Measurements from ENCODE around the gene MMP24OS. TPM values are rescaled to one million over a fixed set of nuclear protein-coding genes. Genes with fewer than 3 reads are reported as not detected.

MMP24OS gene
- total RNA-seq, 1 donor from 2014 or later: 17.5 TPM

GRCh38 chr20:35320396-35321126 lies 42.6 kb upstream of the MMP24OS start:
- Histone ChIP-seq H3K27me3 (ENCODE audit: control insufficient read depth, insufficient read depth, low read length) (no peaks in the 10 kb centered on the region), H3K4me3 (ENCODE audit: low read depth, low read length) (no peak overlapping the region), H3K36me3 (ENCODE audit: control insufficient read depth, insufficient read depth, low read length) (no peaks in the 10 kb centered on the region)
- no peak for TF ChIP-seq CTCF (IDR thresholded peaks at IDR 0.05; ENCODE audit: insufficient read depth, low read length, poor library complexity, severe bottlenecking)
- peak; percentile 95 for DNase-seq (ENCODE audit: low read depth)

DNA sequence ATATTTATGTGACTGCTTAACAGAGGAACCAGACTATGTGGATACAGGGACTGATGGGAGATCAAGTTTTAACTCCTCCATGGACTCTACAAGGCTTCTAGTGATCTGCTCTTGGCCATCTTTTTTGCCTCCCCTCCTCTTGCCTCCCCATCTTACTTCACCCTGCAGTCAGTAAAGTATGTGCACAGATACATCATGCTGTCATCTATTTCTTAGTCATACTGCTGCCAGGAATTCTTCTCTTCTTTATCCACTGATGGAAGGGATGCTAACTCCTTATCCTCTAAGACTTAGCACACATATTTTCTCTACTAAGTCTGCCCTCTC lies 41.9 kb upstream of the MMP24OS start:
- DNase-seq (ENCODE audit: low read depth): no peak
- Histone ChIP-seq H3K27me3 (ENCODE audit: control insufficient read depth, insufficient read depth, low read length) (no peaks in the 10 kb centered on the region), H3K4me3 (ENCODE audit: low read depth, low read length) (no peak overlapping the region), H3K36me3 (ENCODE audit: control insufficient read depth, insufficient read depth, low read length) (no peaks in the 10 kb centered on the region)
- TF ChIP-seq CTCF (IDR thresholded peaks at IDR 0.05; ENCODE audit: insufficient read depth, low read length, poor library complexity, severe bottlenecking): no peak

- Histone ChIP-seq H3K27me3 (ENCODE audit: control insufficient read depth, insufficient read depth, low read length) (no peaks in the 10 kb centered on the region), H3K4me3 (ENCODE audit: low read depth, low read length) (no peak overlapping the region), H3K36me3 (ENCODE audit: control insufficient read depth, insufficient read depth, low read length) (no peaks in the 10 kb centered on the region)
- no peak for DNase-seq (ENCODE audit: low read depth)
- TF ChIP-seq CTCF (IDR thresholded peaks at IDR 0.05; ENCODE audit: insufficient read depth, low read length, poor library complexity, severe bottlenecking): no peak
Observed at GRCh38 chr20:35319192-35319870, 41.4 kb upstream of the MMP24OS start.

DNA sequence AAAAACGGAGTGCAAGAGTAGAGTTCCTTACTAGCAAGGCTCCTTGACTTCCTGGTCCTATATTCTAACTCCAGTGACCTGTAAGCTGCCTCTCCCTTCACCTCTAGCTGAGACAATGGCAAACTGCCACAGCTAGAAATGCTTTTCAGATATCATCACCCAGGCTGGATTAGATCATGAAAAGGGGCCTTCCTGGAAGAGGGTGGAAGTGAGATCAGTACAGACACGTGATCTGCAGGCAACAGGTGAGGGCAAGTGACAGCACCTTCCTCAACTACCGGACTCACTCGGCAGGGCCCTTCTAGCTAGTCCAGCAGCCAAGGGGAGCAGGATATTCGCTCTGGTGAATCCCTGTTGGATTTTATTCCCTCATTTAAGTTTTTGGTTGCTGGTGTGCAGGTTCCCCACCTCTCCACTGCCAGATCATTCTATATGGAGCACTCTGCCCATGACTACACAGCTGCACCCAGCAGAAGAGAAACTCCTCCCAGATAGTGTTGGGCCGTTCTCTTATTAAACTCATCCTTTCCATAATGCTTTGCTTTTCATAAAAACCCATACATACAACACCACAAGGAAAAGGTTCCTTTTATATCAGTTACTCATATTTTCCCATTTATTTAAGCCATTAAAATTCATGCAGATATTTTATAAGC lies 40.7 kb upstream of the MMP24OS start:
- no peaks in the 10 kb centered on the region for H3K36me3 ChIP-seq (ENCODE audit: control insufficient read depth, insufficient read depth, low read length)
- H3K4me3 ChIP-seq (ENCODE audit: low read depth, low read length): no peak overlapping the region
- TF ChIP-seq CTCF (IDR thresholded peaks at IDR 0.05; ENCODE audit: insufficient read depth, low read length, poor library complexity, severe bottlenecking): no peak
- peak; percentile 94 for DNase-seq (ENCODE audit: low read depth)
- no peaks in the 10 kb centered on the region for H3K27me3 ChIP-seq (ENCODE audit: control insufficient read depth, insufficient read depth, low read length)

DNA sequence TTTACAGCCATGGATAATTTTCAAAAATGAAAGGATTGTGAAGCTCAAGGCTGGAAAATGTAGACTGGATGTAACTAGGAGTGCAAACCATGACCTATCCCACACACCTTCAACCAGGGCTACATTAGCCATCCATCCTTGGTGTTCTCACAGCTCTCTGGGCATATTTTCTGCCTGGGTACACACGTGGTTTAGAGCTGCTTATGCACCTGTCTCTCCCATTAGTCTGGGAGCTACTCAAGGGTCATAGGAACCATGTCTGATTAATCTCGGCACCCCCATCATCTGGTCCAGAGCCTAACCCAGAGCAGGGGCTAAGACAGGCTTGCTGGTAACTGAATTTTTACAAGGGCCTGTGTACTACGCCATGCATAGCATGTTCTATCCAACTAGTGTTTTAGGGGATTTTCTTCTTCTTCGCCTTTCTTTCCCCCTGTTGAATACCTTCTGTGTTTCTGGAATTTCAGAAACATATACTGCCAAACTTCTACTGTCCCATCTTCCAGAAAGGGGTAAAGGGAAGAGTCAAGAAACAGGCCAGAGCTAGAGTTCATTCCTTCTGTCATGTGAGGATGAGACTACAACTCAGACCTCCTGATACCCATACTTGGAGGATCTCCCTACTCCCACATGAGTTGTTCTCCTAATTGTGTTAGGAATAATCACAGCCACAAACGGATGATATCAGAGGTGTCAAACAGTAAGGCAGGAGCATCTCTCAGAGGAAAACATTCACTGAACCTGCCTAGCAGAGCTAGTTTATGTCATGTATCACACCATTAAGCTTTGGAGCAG lies 39.7 kb upstream of the MMP24OS start:
- H3K4me3 ChIP-seq (ENCODE audit: low read depth, low read length): no peak overlapping the region
- no peaks in the 10 kb centered on the region for H3K27me3 ChIP-seq (ENCODE audit: control insufficient read depth, insufficient read depth, low read length)
- DNase-seq (ENCODE audit: low read depth): no peak
- TF ChIP-seq CTCF (IDR thresholded peaks at IDR 0.05; ENCODE audit: insufficient read depth, low read length, poor library complexity, severe bottlenecking): no peak
- H3K36me3 ChIP-seq (ENCODE audit: control insufficient read depth, insufficient read depth, low read length): no peaks in the 10 kb centered on the region
